GM23248 (cell line): Measurements from ENCODE around the gene PEX16. TPM values are rescaled to one million over a fixed set of nuclear protein-coding genes. Genes with fewer than 3 reads are reported as not detected.
A peak's percentile ranks its signal among the peaks of the same experiment; 100 is the strongest.
"Not testable (repeated sequence)": the region's sequence is repeated elsewhere in the genome, so short reads cannot be mapped to it uniquely, and the experiment has no call there.

ENCODE experiments used
- DNase-seq: peaks from one replicate; pipeline ENCODE4 v3.0.0-alpha.2; 2015
- H2AFZ ChIP-seq: fragments of 200-600 bp; sonication (generic); 2 replicates; pipeline ENCODE4 v1.6.1; 2016; ENCODE audit warnings: antibody characterized with exemption
- H3F3A ChIP-seq: fragments of 200-600 bp; sonication (generic); 2 replicates; pipeline ENCODE4 v1.6.1; 2016; ENCODE audit warnings: mild to moderate bottlenecking, antibody characterized with exemption, mixed run types; ENCODE audit not compliant: insufficient read depth
- H3K27ac ChIP-seq: fragments of 200-600 bp; sonication (generic); 2 replicates; pipeline ENCODE4 v1.5.1; 2016; ENCODE audit warnings: mild to moderate bottlenecking
- H3K27me3 ChIP-seq: fragments of 200-600 bp; sonication (generic); replicated peaks from 2 replicates; pipeline ENCODE4 v1.6.1; 2016; ENCODE audit warnings: mild to moderate bottlenecking; ENCODE audit not compliant: insufficient read depth
- H3K36me3 ChIP-seq: fragments of 200-600 bp; sonication (generic); 2 replicates; pipeline ENCODE4 v1.6.1; 2016; ENCODE audit warnings: low read depth, mild to moderate bottlenecking
- H3K4me1 ChIP-seq: fragments of 200-600 bp; sonication (generic); 2 replicates; pipeline ENCODE4 v1.6.1; 2016; ENCODE audit warnings: mild to moderate bottlenecking; ENCODE audit not compliant: insufficient read depth
- H3K4me2 ChIP-seq: fragments of 200-600 bp; sonication (generic); one replicate; pipeline ENCODE4 v1.6.1; 2016; ENCODE audit warnings: mild to moderate bottlenecking; ENCODE audit not compliant: unreplicated experiment
- H3K4me3 ChIP-seq: fragments of 200-600 bp; sonication (generic); 2 replicates; pipeline ENCODE4 v1.5.1; 2016; ENCODE audit warnings: mild to moderate bottlenecking
- H3K79me2 ChIP-seq: fragments of 200-600 bp; sonication (generic); 2 replicates; pipeline ENCODE4 v1.6.1; 2016; ENCODE audit warnings: mild to moderate bottlenecking; ENCODE audit not compliant: insufficient read depth
- H3K9ac ChIP-seq: fragments of 200-600 bp; sonication (generic); 2 replicates; pipeline ENCODE4 v1.6.1; 2016; ENCODE audit warnings: mild to moderate bottlenecking
- H3K9me2 ChIP-seq: fragments of 200-600 bp; sonication (generic); 2 replicates; pipeline ENCODE4 v1.6.1; 2016; ENCODE audit warnings: mixed run types, mild to moderate bottlenecking, moderate library complexity; ENCODE audit not compliant: insufficient read depth
- H3K9me3 ChIP-seq: fragments of 200-600 bp; sonication (generic); one replicate; pipeline ENCODE4 v1.6.1; 2017; ENCODE audit warnings: low read depth
- H4K20me1 ChIP-seq: fragments of 200-600 bp; sonication (generic); 2 replicates; pipeline ENCODE4 v1.6.0; 2016; ENCODE audit not compliant: insufficient read depth
- EZH2 ChIP-seq: fragments of 200-600 bp; sonication (generic); IDR thresholded peaks from 2 replicates; pipeline ENCODE4 v1.6.1; 2018; ENCODE audit warnings: antibody characterized with exemption, mild to moderate bottlenecking; ENCODE audit not compliant: insufficient read depth, poor library complexity, severe bottlenecking
- EZH2phosphoT487 ChIP-seq: fragments of 200-600 bp; sonication (generic); IDR thresholded peaks from 2 replicates; pipeline ENCODE4 v1.6.1; 2018; ENCODE audit warnings: antibody characterized with exemption, moderate library complexity, mild to moderate bottlenecking, low read depth; ENCODE audit not compliant: insufficient read depth
- WGBS, 2 experiments: methylation state at CpG; one replicate each; pipeline ENCODE4 v1.1.6; 2015 to 2017; ENCODE audit warnings: low lambda C conversion rate in 2 of 2, low coverage in 1 of 2; ENCODE audit errors: missing lambda C conversion rate in 2 of 2; 5-methylcytosine and 5-hydroxymethylcytosine counted together
- in situ Hi-C: fragments of 300-500 bp; cut with MboI; formaldehyde crosslinking; loops from 2 replicates; pipeline ENCODE4 v1.15.0; 2020
- polyA plus RNA-seq: library from polyadenylated mRNA; unstranded; fragments of >200 nt; fragmentation: Nextera tagmentation; extraction: Ambion mirVana; gene quantifications from 2 replicates; pipeline ENCODE4 v1.2.1, GENCODE V29; 2016
- total RNA-seq: library from RNA; depleted of rRNA; stranded (reverse); fragments of >200 nt; shearing (Covaris generic); gene quantifications from 2 replicates; pipeline ENCODE4 v1.2.3, GENCODE V29; 2014

The PEX16 gene
- total and polyA plus RNA-seq, 2 experiments from 2014 or later, result 21.2 to 23.2 TPM

DNA sequence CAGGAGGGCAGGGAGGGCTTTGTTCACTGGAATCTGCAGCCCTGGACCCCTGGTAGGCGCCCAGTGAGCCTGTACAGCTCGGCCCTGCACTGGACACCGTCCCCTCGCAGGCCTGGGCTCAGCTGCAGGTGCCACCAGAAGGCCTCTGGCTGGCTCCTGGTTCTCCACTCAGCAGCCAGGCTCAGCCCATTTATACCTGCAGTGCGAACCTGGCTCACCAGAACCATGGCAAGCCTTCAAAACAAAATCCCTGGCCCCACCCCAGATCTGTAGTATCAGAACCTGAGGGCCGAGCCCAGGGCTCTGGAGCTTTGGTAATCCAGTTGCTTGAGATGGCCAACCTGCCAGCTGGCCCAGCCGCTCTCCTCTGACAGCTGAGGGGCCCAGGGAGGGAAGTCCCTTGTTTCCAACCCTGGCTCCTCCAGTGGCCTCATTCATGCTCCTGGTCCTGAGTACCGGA is 9.7 kb downstream of the PEX16 start:
- no peak for DNase-seq
- Histone ChIP-seq H3K27ac (no peak overlapping the region), H4K20me1 (no peaks in the 10 kb centered on the region), H3K27me3 (no peaks in the 10 kb centered on the region), H3K4me3 (no peak overlapping the region), H3K36me3 (no peaks in the 10 kb centered on the region), H3K9me2 (no peaks in the 10 kb centered on the region), H2AFZ (no peak overlapping the region), H3K79me2 (no peaks in the 10 kb centered on the region), H3F3A (no peaks in the 10 kb centered on the region), H3K9ac (no peak overlapping the region), H3K4me1 (no peaks in the 10 kb centered on the region), H3K9me3 (no peaks in the 10 kb centered on the region), H3K4me2 (no peak overlapping the region)
- TF ChIP-seq EZH2phosphoT487 (no peak), EZH2 (no peak)
- in situ Hi-C loops, result loop anchor here (10.0 kb wide), 1 partner anchor 63 kb away; the partner anchor contains the start of gene CRY2
- WGBS, 2 experiments, result 75 to 76% methylated on average over 8 of the region's 8 CpGs

DNA sequence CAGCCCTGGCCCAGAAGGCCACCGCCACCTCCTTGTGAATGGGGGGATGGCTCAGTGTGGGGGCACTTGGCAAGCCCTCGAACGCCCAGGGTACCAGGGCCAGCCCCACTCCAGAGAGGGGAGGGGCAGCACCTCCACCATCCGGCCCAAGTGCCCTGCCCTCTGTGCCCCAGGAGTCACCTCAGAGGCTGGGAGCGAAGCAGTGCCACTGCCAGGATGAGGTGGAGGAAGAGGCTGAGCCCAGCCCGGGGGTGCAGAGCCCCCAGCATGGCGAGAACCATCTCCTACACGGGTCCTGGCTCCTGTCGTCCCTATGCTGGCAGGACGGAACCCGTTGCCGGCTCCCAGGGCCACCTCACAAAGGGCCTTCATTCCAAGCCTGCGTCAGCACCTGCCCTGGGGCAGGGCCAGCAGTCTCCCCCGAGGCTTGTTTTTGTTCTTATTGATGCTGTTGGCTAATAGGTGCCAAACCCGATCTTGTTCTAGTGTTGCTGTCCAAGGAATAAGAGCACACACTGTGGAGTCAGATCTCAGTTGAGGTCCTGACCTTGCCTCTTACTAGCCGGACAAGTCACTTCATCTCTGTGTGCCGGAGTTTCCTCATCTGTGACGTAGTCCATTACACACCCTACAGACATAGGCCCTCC is 10.6 kb downstream of the PEX16 start, which contains the start of gene FREY1:
Gene FREY1 (minus strand): TSS at position 307 of the 647 bp plus-strand sequence. CDS start 26 bp downstream, at position 281.
- H2AFZ ChIP-seq, result no peak within 1 kb of the TSS
- no peak within 1 kb of the TSS for H3K4me3 ChIP-seq
- peak; percentile 19 for DNase-seq
- 66 to 70% methylated on average over 18 of the region's 18 CpGs for WGBS, 2 experiments
- no peaks in the 10 kb centered on the region for H3K9me3 ChIP-seq
- no peak within 1 kb of the TSS for H3K4me2 ChIP-seq
- H3K9ac ChIP-seq, result no peak within 1 kb of the TSS
- H3K79me2 ChIP-seq, result no peaks in the 10 kb centered on the region
- H4K20me1 ChIP-seq, result no peaks in the 10 kb centered on the region
- no peak within 1 kb of the TSS for H3K27ac ChIP-seq
- no peaks in the 10 kb centered on the region for H3K36me3 ChIP-seq
- in situ Hi-C loops, result loop anchor here (10.0 kb wide), 1 partner anchor 62 kb away; the partner anchor contains the start of gene CRY2
- TF ChIP-seq EZH2 (no peak), EZH2phosphoT487 (no peak)
- no peaks in the 10 kb centered on the region for H3K4me1 ChIP-seq
- no peaks in the 10 kb centered on the region for H3K9me2 ChIP-seq
- no peaks in the 10 kb centered on the region for H3K27me3 ChIP-seq
- no peaks in the 10 kb centered on the region for H3F3A ChIP-seq

DNA sequence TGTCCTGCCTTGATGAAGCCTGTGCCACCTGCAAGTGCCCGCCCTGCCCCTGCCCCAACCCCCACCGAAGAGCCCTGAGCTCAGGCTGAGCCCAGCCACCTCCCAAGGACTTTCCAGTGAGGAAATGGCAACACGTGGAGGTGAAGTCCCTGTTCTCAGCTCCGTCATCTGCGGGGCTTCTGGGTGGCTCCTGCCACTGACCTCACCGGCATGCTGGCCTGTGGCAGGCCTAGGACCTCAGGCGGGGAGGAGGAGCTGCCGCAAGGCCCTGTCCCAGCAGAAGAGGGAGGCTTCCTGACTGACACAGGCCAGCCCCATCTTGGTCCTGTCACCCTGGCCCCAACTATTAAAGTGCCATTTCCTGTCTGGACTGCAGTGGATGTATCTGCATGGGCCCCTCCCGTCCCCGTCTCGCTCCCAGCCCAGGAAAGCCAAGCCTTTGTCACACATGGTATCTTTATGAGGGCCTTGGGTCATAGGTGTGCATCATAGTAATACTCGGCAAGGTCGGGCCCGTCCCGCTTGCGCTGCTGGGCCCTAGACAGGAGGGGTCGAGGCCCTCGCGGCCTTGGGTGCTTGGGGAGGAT is 11.5 kb downstream of the PEX16 start:
- TF ChIP-seq EZH2 (no peak), EZH2phosphoT487 (no peak)
- no peak for DNase-seq
- Histone ChIP-seq H2AFZ (no peak overlapping the region), H3K27me3 (no peaks in the 10 kb centered on the region), H3K9me2 (no peaks in the 10 kb centered on the region), H3K4me1 (no peaks in the 10 kb centered on the region), H4K20me1 (no peaks in the 10 kb centered on the region), H3K9me3 (no peaks in the 10 kb centered on the region), H3K36me3 (no peaks in the 10 kb centered on the region), H3F3A (no peaks in the 10 kb centered on the region), H3K27ac (no peak overlapping the region), H3K79me2 (no peaks in the 10 kb centered on the region), H3K4me2 (no peak overlapping the region), H3K9ac (no peak overlapping the region), H3K4me3 (no peak overlapping the region)
- in situ Hi-C loops, result loop anchor here (10.0 kb wide), 1 partner anchor 61 kb away; the partner anchor contains the start of gene CRY2
- 76 to 79% methylated on average over 18 to 19 of the region's 19 CpGs for WGBS, 2 experiments

DNA sequence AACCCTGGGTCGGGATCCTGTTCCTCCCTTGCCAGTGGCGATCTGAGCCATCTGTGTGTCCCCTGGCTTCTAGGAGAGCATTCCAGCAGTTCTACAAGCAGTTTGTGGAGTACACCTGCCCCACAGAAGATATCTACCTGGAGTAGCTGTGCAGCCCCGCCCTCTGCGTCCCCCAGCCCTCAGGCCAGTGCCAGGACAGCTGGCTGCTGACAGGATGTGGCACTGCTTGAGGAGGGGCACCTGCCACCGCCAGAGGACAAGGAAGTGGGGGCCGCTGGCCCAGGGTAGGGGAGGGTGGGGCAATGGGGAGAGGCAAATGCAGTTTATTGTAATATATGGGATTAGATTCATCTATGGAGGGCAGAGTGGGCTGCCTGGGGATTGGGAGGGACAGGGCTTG is 12.1 kb downstream of the PEX16 start:
- H3K4me2 ChIP-seq, H3K9me3 ChIP-seq, DNase-seq, H3K79me2 ChIP-seq, H3K4me1 ChIP-seq, H3K27me3 ChIP-seq, H4K20me1 ChIP-seq, H3K27ac ChIP-seq, H3K9ac ChIP-seq, H3F3A ChIP-seq, H2AFZ ChIP-seq, H3K36me3 ChIP-seq, H3K9me2 ChIP-seq, H3K4me3 ChIP-seq: not testable (repeated sequence)
- 79 to 87% methylated on average over 4 to 6 of the region's 6 CpGs for WGBS, 2 experiments
- in situ Hi-C loops, result loop anchor here (10.0 kb wide), 1 partner anchor 61 kb away; the partner anchor contains the start of gene CRY2
